Measurements from ENCODE around the gene TRIM46. TPM values are rescaled to one million over a fixed set of nuclear protein-coding genes. Genes with fewer than 3 reads are reported as not detected.
A peak's percentile ranks its signal among the peaks of the same experiment; 100 is the strongest.
"Not testable (repeated sequence)": the region's sequence is repeated elsewhere in the genome, so short reads cannot be mapped to it uniquely, and the experiment has no call there.

Gene TRIM46
- total RNA-seq, 1 experiment from 2014 or later = 3.8 TPM

DNA sequence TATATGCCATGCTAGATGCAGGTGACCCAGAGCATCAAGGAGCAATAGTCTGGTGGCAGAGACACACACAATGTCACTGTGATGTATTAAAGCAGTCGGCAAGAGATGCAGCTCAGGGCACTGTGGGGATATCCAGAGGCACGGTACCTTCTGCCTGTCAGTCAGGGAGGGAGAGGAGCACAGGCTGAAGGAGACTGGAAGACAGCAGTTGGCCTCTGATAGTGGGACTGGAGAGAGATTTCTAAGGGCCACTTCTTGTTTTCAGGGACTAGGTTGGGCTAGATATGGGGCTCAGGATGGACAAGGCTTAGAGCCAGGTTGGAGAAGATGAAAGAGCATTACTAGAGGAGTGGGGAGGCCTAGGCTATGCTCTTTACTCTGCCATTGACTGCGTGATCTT lies 57.7 kb downstream of the TRIM46 start:
- CTCF ChIA-PET, POLR2A ChIA-PET: not testable (repeated sequence)
- 0 out of 2 replicates have a peak, but pooled peaks have one; percentile 13 for TF ChIP-seq ZFX (IDR thresholded peaks at IDR 0.05)

DNA sequence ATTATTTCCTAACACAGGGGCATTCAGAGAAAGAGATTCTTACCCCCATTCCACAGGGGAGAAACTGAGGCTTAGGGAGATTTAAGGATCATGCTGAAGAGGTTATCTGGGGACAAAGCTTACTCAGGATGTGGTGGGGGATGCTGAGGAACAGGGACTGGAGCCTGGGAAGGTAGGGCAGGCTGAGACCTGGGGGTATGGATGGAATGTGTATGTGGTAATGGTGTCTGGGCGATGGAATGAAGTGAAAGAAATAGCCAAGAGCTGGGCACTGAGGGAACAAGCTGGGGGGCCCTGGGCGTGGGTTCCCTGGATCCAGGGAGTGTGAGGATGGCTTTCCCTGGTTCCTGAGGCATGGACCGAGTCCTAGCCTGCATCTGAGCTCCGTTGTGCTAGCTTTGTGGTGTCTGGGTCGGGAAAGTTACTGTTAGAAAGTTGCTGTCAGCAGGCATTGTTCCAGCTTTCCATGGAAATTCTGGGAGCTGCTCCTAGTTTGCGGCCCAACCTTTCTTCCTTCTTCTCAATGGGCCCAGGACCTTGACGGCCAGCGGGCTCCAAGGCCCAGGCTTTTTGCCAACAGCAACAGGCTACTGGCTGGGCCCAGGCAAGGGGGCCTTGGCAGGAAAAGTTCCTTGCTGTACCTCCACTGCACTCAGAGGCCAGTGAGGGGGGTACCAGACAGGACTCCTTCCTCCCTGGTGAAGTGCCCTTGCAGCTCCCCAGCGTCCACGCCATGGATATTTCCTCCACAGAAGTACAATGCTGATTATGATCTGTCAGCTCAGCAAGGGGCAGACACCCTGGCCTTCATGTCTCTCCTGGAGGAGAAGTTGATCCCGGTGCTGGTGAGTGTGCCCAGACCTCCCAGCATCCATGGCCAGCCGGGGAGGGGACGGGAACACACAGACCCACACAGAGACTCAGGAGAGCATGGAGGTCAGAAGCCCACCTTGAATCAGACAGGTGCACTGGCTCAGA lies 58.6 kb downstream of the TRIM46 start:
- CTCF ChIA-PET; H3K4me2 ChIP-seq (ENCODE audit: low read length); H3K4me3 ChIP-seq (replicated peaks in 1 of 2; ENCODE audit: low read depth in 1 of 2, low read length in 2 of 2); H3K9ac ChIP-seq (ENCODE audit: low read length); DNase-seq (ENCODE audit: low read depth, low spot score); POLR2A ChIA-PET; H3K4me1 ChIP-seq (ENCODE audit: control insufficient read depth in 1 of 2, insufficient read depth in 2 of 2, low read length in 2 of 2); H3K9me3 ChIP-seq (ENCODE audit: control insufficient read depth in 1 of 2, insufficient read depth in 1 of 2, low read depth in 1 of 2, low read length in 2 of 2); H2AFZ ChIP-seq (ENCODE audit: low read depth, low read length, poor library complexity, severe bottlenecking); H4K20me1 ChIP-seq (ENCODE audit: insufficient read depth); H3K27me3 ChIP-seq (ENCODE audit: insufficient read depth, low read length); intact Hi-C loops (cut with micrococcal nuclease); H3K36me3 ChIP-seq (ENCODE audit: control insufficient read depth in 1 of 2, insufficient read depth in 2 of 2, low read length in 2 of 2); ATAC-seq; H3K27ac ChIP-seq (ENCODE audit: low read depth, low read length); H3K9me2 ChIP-seq (ENCODE audit: insufficient read depth); RAD21 ChIA-PET (ENCODE audit: low non-redundant PET in 1 of 2, low total read pairs in 2 of 2, uncharacterized antibody in 2 of 2, unreplicated experiment in 2 of 2); H3K79me2 ChIP-seq (ENCODE audit: insufficient read depth, low read length); BruUV-seq (replicated peaks): not testable (repeated sequence)

More for the DNA sequence above, 57.7 kb downstream of the TRIM46 start:
- H3K4me2 ChIP-seq (ENCODE audit: low read length); ATAC-seq; H4K20me1 ChIP-seq (ENCODE audit: insufficient read depth); H3K36me3 ChIP-seq (ENCODE audit: control insufficient read depth in 1 of 2, insufficient read depth in 2 of 2, low read length in 2 of 2); H3K27me3 ChIP-seq (ENCODE audit: insufficient read depth, low read length); H3K79me2 ChIP-seq (ENCODE audit: insufficient read depth, low read length); intact Hi-C loops (cut with micrococcal nuclease); H3K9me2 ChIP-seq (ENCODE audit: insufficient read depth); H2AFZ ChIP-seq (ENCODE audit: low read depth, low read length, poor library complexity, severe bottlenecking); H3K9ac ChIP-seq (ENCODE audit: low read length); DNase-seq (ENCODE audit: low read depth, low spot score); BruUV-seq (replicated peaks); RAD21 ChIA-PET (ENCODE audit: low non-redundant PET in 1 of 2, low total read pairs in 2 of 2, uncharacterized antibody in 2 of 2, unreplicated experiment in 2 of 2); H3K9me3 ChIP-seq (ENCODE audit: control insufficient read depth in 1 of 2, insufficient read depth in 1 of 2, low read depth in 1 of 2, low read length in 2 of 2); H3K4me3 ChIP-seq (replicated peaks in 1 of 2; ENCODE audit: low read depth in 1 of 2, low read length in 2 of 2); H3K27ac ChIP-seq (ENCODE audit: low read depth, low read length): not testable (repeated sequence)
- H3K4me1 ChIP-seq (ENCODE audit: control insufficient read depth in 1 of 2, insufficient read depth in 2 of 2, low read length in 2 of 2) = peaks cover 8 to 17% of the 10 kb centered on the region in 2 experiments

GRCh38 chr1:155233502-155233901 lies 59.9 kb downstream of the TRIM46 start:
- H3K9ac ChIP-seq (ENCODE audit: low read length); H3K27me3 ChIP-seq (ENCODE audit: insufficient read depth, low read length); H3K9me3 ChIP-seq (ENCODE audit: control insufficient read depth in 1 of 2, insufficient read depth in 1 of 2, low read depth in 1 of 2, low read length in 2 of 2); H2AFZ ChIP-seq (ENCODE audit: low read depth, low read length, poor library complexity, severe bottlenecking); BruUV-seq (replicated peaks); H3K4me3 ChIP-seq (replicated peaks in 1 of 2; ENCODE audit: low read depth in 1 of 2, low read length in 2 of 2); POLR2A ChIA-PET; intact Hi-C loops (cut with micrococcal nuclease); H4K20me1 ChIP-seq (ENCODE audit: insufficient read depth); H3K4me2 ChIP-seq (ENCODE audit: low read length); CTCF ChIA-PET; H3K36me3 ChIP-seq (ENCODE audit: control insufficient read depth in 1 of 2, insufficient read depth in 2 of 2, low read length in 2 of 2); H3K79me2 ChIP-seq (ENCODE audit: insufficient read depth, low read length); H3K27ac ChIP-seq (ENCODE audit: low read depth, low read length); H3K9me2 ChIP-seq (ENCODE audit: insufficient read depth); DNase-seq (ENCODE audit: low read depth, low spot score); H3K4me1 ChIP-seq (ENCODE audit: control insufficient read depth in 1 of 2, insufficient read depth in 2 of 2, low read length in 2 of 2); ATAC-seq; RAD21 ChIA-PET (ENCODE audit: low non-redundant PET in 1 of 2, low total read pairs in 2 of 2, uncharacterized antibody in 2 of 2, unreplicated experiment in 2 of 2): not testable (repeated sequence)

MicroRNAs encoded within 50 kb of the gene (microRNA counts, 767-probe panel; counts per million panel counts)
- microRNA hsa-miR-92b-3p = not detected

Other genes with a start within 250 kb of the TRIM46 start
- 24.0 TPM for gene PMVK, start 237.1 kb upstream of the TRIM46 start, total RNA-seq (2021; ENCODE audit: unreplicated experiment)
- 12.6 TPM for gene PBXIP1, start 217.8 kb upstream of the TRIM46 start, total RNA-seq (2021; ENCODE audit: unreplicated experiment)
- 37.2 TPM for gene PYGO2, start 212.1 kb upstream of the TRIM46 start, total RNA-seq (2021; ENCODE audit: unreplicated experiment)
- gene SHC1, start 203.1 kb upstream of the TRIM46 start, total RNA-seq (2021; ENCODE audit: unreplicated experiment) = 148 TPM
- 229 TPM for gene CKS1B, start 199.2 kb upstream of the TRIM46 start, total RNA-seq (2021; ENCODE audit: unreplicated experiment)
- 58.4 TPM for gene FLAD1, start 190.5 kb upstream of the TRIM46 start, total RNA-seq (2021; ENCODE audit: unreplicated experiment)
- gene LENEP, start 180.3 kb upstream of the TRIM46 start, total RNA-seq (2021; ENCODE audit: unreplicated experiment) = 0.42 TPM
- gene ZBTB7B, start 171.0 kb upstream of the TRIM46 start, total RNA-seq (2021; ENCODE audit: unreplicated experiment) = 57.0 TPM
- gene DCST2, start 140.1 kb upstream of the TRIM46 start, total RNA-seq (2021; ENCODE audit: unreplicated experiment) = 2.0 TPM
- 0.32 TPM for gene DCST1, start 140.0 kb upstream of the TRIM46 start, total RNA-seq (2021; ENCODE audit: unreplicated experiment)
- 149 TPM for gene ADAM15, start 122.5 kb upstream of the TRIM46 start, total RNA-seq (2021; ENCODE audit: unreplicated experiment)
- 9.8 TPM for gene EFNA4, start 110.1 kb upstream of the TRIM46 start, total RNA-seq (2021; ENCODE audit: unreplicated experiment)
- gene EFNA3, start 95.0 kb upstream of the TRIM46 start, total RNA-seq (2021; ENCODE audit: unreplicated experiment) = 20.4 TPM
- 19.7 TPM for gene EFNA1, start 46.0 kb upstream of the TRIM46 start, total RNA-seq (2021; ENCODE audit: unreplicated experiment)
- 49.9 TPM for gene SLC50A1, start 38.0 kb upstream of the TRIM46 start, total RNA-seq (2021; ENCODE audit: unreplicated experiment)
- 113 TPM for gene DPM3, start 33.3 kb upstream of the TRIM46 start, total RNA-seq (2021; ENCODE audit: unreplicated experiment)
- gene KRTCAP2, start 545 bp upstream of the TRIM46 start, total RNA-seq (2021; ENCODE audit: unreplicated experiment) = 143 TPM
- 15.9 TPM for gene THBS3, start 34.0 kb downstream of the TRIM46 start, total RNA-seq (2021; ENCODE audit: unreplicated experiment)
- gene MTX1, start 34.8 kb downstream of the TRIM46 start, total RNA-seq (2021; ENCODE audit: unreplicated experiment) = 69.1 TPM
- gene ENTREP3, start 81.6 kb downstream of the TRIM46 start, total RNA-seq (2021; ENCODE audit: unreplicated experiment) = 69.9 TPM
- 64.2 TPM for gene SCAMP3, start 88.5 kb downstream of the TRIM46 start, total RNA-seq (2021; ENCODE audit: unreplicated experiment)
- gene CLK2, start 99.7 kb downstream of the TRIM46 start, total RNA-seq (2021; ENCODE audit: unreplicated experiment) = 72.6 TPM
- gene HCN3, start 103.6 kb downstream of the TRIM46 start, total RNA-seq (2021; ENCODE audit: unreplicated experiment) = 8.5 TPM
- gene PKLR, start 127.6 kb downstream of the TRIM46 start, total RNA-seq (2021; ENCODE audit: unreplicated experiment) = 0.17 TPM
- 269 TPM for gene FDPS, start 135.0 kb downstream of the TRIM46 start, total RNA-seq (2021; ENCODE audit: unreplicated experiment)
- gene RUSC1, start 147.0 kb downstream of the TRIM46 start, total RNA-seq (2021; ENCODE audit: unreplicated experiment) = 69.2 TPM